Aorta (tissue), 5 donors: ENCODE results near the gene ATAD1. TPM values are rescaled to one million over a fixed set of nuclear protein-coding genes. Genes with fewer than 3 reads are reported as not detected.

Source experiments
- ATAC-seq: fragments of 200-7000 bp; cut with Tn5 transposase; one replicate; pipeline ENCODE4 v1.9.1; 2022; ENCODE audit warnings: moderate library complexity; ENCODE audit not compliant: low FRiP score
- DNase-seq, 2 donors: peaks; one replicate each; pipeline ENCODE4 v3.0.0-alpha.2; 2020
- H3K27ac ChIP-seq, 2 donors: one replicate each; pipeline ENCODE4 v1.5.1; 2013; ENCODE audit warnings: low read length in 2 of 2, mild to moderate bottlenecking in 2 of 2, moderate library complexity in 2 of 2, control low read depth in 1 of 2, inconsistent platforms in 1 of 2, low read depth in 1 of 2
- H3K27me3 ChIP-seq, 2 donors: one replicate each; pipeline ENCODE4 v1.6.1; 2013; ENCODE audit warnings: control low read depth in 1 of 2, low read length in 1 of 2, mild to moderate bottlenecking in 1 of 2, moderate library complexity in 1 of 2; ENCODE audit not compliant: insufficient read depth in 2 of 2, control insufficient read depth in 1 of 2
- H3K36me3 ChIP-seq, 2 donors: one replicate each; pipeline ENCODE4 v1.6.1; 2013; ENCODE audit warnings: control low read depth in 1 of 2, low read length in 1 of 2, mild to moderate bottlenecking in 1 of 2; ENCODE audit not compliant: insufficient read depth in 2 of 2, control insufficient read depth in 1 of 2
- H3K4me1 ChIP-seq, 2 donors: one replicate each; pipeline ENCODE4 v1.6.1; 2013; ENCODE audit warnings: low read length in 2 of 2, control low read depth in 1 of 2, mild to moderate bottlenecking in 1 of 2, moderate library complexity in 1 of 2; ENCODE audit not compliant: insufficient read depth in 2 of 2, control insufficient read depth in 1 of 2
- H3K4me3 ChIP-seq, 2 donors: one replicate each; pipeline ENCODE4 v1.5.1; 2013; ENCODE audit warnings: low read length in 2 of 2, control low read depth in 1 of 2, mild to moderate bottlenecking in 1 of 2
- H3K9me3 ChIP-seq: one replicate; pipeline ENCODE4 v1.6.1; 2013; ENCODE audit warnings: mild to moderate bottlenecking, low read length; ENCODE audit not compliant: control insufficient read depth
- WGBS, 2 donors: extraction: QIAGEN DNeasy Blood & Tissue Kit; methylation state at CpG; one replicate each; pipeline ENCODE4 v1.1.7; 2013; 5-methylcytosine and 5-hydroxymethylcytosine counted together
- intact Hi-C, 2 donors: fragments of 100-400 bp; cut with DNase I; formaldehyde crosslinking; loops; one replicate each; pipeline versions ENCODE4 v1.14.2 to v1.15.0; 2022
- polyA plus RNA-seq, 2 donors: library from polyadenylated mRNA; stranded (reverse); fragments of 200-250 nt; gene quantifications; one replicate each; pipeline ENCODE4 v1.2.3, GENCODE V29; 2013
- total RNA-seq, 2 donors: library from RNA; stranded (reverse); fragmentation: NEBNext Ultra II Directional; extraction: Animal tissue kit (Norgen Biotek cat#: 25700); gene quantifications; one replicate each; pipeline ENCODE4 v1.2.1, GENCODE V29; 2021
- donor health status: healthy with polysubstance abuse.
- donor health status: Bipolar disorder and iron deficiency.
- donor health status: DM: no; HTN: no; CAD: no.
- donor health status: DM: no; HTN: no; CAD: no.
- donor health status: DM: yes; HTN: yes; CAD: no.

ATAD1 gene
- total and polyA plus RNA-seq, 4 donors, result 18.8 to 43.4 (median 32.1) TPM

DNA sequence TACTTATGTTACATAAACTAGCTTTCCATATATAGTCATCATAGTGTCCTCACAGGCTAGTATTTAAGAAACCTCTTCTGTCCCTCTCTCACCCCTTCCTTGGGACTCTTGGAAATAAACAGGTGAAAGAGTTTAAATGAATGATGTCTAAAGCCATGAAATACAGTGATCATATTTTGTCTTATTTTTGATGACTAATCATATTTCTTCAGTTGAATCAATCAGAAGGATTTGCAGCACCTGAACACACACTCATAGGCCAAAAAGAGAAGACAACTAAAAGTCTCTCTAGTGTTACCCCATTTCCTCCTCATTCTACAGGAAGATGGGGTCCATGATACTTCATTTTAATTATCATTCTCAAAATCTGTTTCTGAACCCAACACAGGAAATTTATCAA lies 8.6 kb upstream of the ATAD1 start:
- Histone ChIP-seq H3K4me1 (no peaks in the 10 kb centered on the region), H3K27me3 (no peaks in the 10 kb centered on the region), H3K36me3 (no peaks in the 10 kb centered on the region), H3K9me3 (no peaks in the 10 kb centered on the region), H3K4me3 (no peak overlapping the region), H3K27ac (no peak overlapping the region)
- ATAC-seq, result no peak
- no peak for DNase-seq
- intact Hi-C loops, result no loop called here

DNA sequence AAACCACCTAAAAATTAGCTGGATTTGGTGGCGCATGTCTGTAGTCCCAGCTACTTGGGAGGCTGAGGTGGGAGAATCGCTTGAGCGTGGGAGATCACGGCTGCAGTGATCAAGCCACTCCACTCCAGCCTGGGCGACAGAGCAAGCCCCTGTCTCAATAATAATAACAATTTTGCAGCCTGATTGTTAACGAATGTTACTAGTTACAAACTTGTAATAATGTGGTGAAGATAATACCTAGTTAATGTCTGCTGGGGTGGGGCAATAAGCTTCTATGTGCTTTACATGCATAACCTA lies 1.2 kb upstream of the ATAD1 start:
- Histone ChIP-seq H3K9me3 (no peaks in the 10 kb centered on the region), H3K36me3 (no peaks in the 10 kb centered on the region), H3K27ac (no peak overlapping the region), H3K4me3 (no peak overlapping the region), H3K27me3 (no peaks in the 10 kb centered on the region), H3K4me1 (peaks cover 0 to 3% of the 10 kb centered on the region in 2 donors)
- ATAC-seq (no peak), DNase-seq (no peak)
- WGBS, 2 donors, result 84 to 91% methylated on average over 6 of the region's 6 CpGs
- intact Hi-C loops, result no loop called here

- peak in 1 of 2 donors; percentile 51 for DNase-seq
- peaks cover 0 to 3% of the 10 kb centered on the region in 2 donors for H3K4me1 ChIP-seq
- no peaks in the 10 kb centered on the region for H3K36me3 ChIP-seq
- H3K4me3 ChIP-seq, result peak overlapping the region; percentile 55 to 65
- 12 to 14% methylated on average over 29 of the region's 29 CpGs for WGBS, 2 donors
- H3K9me3 ChIP-seq, result no peaks in the 10 kb centered on the region
- no peaks in the 10 kb centered on the region for H3K27me3 ChIP-seq
- peak overlapping the region in 1 of 2 donors; percentile 14 for H3K27ac ChIP-seq
- intact Hi-C loops, result no loop called here
- ATAC-seq, result peak; percentile 66
Observed at GRCh38 chr10:87818505-87819288, 671 bp upstream of the ATAD1 start.

DNA sequence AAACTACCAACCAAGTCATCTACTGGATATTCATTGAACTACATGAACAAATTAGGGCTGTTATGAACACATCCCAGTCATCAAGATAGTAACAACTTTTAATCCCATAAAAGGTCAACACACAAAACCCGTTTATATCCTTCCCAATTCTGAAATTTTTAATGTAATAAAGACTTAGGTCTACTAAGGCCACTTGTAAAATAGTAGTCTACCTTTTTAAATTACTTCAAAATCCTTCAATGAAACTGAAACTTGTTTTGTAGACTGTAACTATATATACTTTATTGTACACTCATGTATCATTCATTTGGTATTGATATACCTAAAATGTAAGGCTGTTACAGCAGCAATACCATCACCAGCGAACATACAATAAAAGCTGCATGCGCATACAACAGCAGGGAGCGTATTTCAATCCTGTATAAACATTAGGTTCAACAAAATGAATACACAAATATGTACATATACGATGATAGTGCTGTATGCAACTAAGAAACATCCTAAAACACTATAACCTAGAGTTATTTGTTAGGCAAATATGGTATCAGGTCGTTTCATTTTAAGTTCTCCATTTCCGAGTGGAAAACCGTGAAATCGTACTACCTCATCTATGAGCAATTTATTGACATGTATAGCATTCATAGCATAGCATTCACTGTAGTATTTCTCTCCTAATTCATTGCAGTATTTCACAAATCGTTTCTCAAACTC lies 973 bp downstream of the ATAD1 start:
- DNase-seq (no peak), ATAC-seq (no peak)
- no peaks in the 10 kb centered on the region for H3K27me3 ChIP-seq
- H3K4me3 ChIP-seq, result peak overlapping the region; percentile 62 to 65
- intact Hi-C loops, result no loop called here
- H3K4me1 ChIP-seq, result peaks cover 0 to 3% of the 10 kb centered on the region in 2 donors
- H3K9me3 ChIP-seq, result no peaks in the 10 kb centered on the region
- H3K27ac ChIP-seq, result no peak overlapping the region
- WGBS, 2 donors, result 30 to 32% methylated on average over 10 of the region's 10 CpGs
- no peaks in the 10 kb centered on the region for H3K36me3 ChIP-seq

DNA sequence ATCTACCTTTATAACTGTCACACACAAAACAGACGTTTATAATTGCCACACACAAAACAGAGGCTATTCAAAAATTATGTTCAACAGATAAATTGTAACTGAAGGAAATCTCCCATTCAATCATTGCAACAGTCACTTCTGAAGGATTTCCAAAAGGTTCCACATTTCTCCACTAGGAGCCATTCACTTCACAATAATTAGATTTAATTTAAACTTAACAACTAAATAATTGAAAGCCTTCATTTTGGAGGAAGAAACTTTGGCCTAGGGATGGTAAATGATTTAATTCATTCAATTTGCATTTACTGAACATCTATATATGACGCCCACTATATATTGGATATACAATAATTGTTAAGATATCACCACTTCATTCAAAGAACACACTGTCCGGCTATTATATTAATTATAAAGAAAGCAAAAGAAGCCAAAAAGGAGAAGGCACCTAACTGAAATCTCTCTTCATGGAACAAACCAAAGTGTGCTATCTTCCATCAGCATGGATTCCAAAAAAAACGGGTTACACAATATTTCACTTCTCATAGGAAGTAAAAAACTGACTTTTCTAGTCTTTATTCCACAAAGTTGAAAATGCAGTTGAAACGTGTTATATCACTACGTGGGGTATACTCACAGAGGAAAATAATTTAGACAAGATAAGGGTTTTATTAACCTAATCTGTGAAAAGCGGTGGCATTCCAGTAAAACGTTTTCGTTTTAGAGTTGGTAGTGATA lies 1.7 kb downstream of the ATAD1 start:
- Histone ChIP-seq H3K36me3 (no peaks in the 10 kb centered on the region), H3K9me3 (no peaks in the 10 kb centered on the region), H3K27ac (no peak overlapping the region), H3K4me3 (no peak overlapping the region), H3K4me1 (peaks cover 0 to 3% of the 10 kb centered on the region in 2 donors), H3K27me3 (no peaks in the 10 kb centered on the region)
- WGBS, 2 donors, result 73 to 78% methylated on average over 9 of the region's 9 CpGs
- intact Hi-C loops, result no loop called here
- no peak for ATAC-seq
- DNase-seq, result no peak

- 88 to 91% methylated on average over 2 of the region's 2 CpGs for WGBS, 2 donors
- DNase-seq (no peak), ATAC-seq (no peak)
- Histone ChIP-seq H3K27ac (no peak overlapping the region), H3K4me1 (peaks cover 0 to 6% of the 10 kb centered on the region in 2 donors), H3K36me3 (peaks cover 0 to 2% of the 10 kb centered on the region in 2 donors), H3K9me3 (no peaks in the 10 kb centered on the region), H3K4me3 (no peak overlapping the region), H3K27me3 (no peaks in the 10 kb centered on the region)
- intact Hi-C loops, result no loop called here
Observed at GRCh38 chr10:87804939-87805569, 13.0 kb downstream of the ATAD1 start.

DNA sequence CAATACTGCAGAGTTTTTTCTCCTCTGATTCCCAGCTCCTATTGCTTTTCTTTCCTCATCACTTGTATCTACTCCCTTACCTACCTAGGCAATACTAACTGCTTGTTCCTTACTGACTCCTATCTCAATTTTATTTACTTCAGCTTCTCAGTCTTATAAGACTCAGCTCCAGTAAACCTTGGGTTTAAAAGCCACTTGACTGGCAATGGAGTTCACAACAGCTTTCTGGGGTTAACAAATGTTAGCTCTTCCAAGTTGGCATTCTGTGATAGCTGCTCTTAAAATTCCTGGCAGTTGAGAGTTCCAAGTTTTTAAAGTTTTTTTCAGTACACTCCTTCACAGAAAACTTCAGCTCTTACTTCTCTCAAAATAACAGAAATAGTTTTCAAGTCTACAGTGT lies 14.2 kb downstream of the ATAD1 start:
- Histone ChIP-seq H3K4me3 (no peak overlapping the region), H3K4me1 (peaks cover 0 to 6% of the 10 kb centered on the region in 2 donors), H3K9me3 (no peaks in the 10 kb centered on the region), H3K27ac (no peak overlapping the region), H3K27me3 (no peaks in the 10 kb centered on the region), H3K36me3 (no peaks in the 10 kb centered on the region)
- ATAC-seq (no peak), DNase-seq (no peak)
- intact Hi-C loops, result no loop called here

- Histone ChIP-seq H3K27me3 (no peaks in the 10 kb centered on the region), H3K9me3 (no peaks in the 10 kb centered on the region), H3K36me3 (no peaks in the 10 kb centered on the region), H3K4me1 (peaks cover 0 to 6% of the 10 kb centered on the region in 2 donors), H3K4me3 (no peak overlapping the region), H3K27ac (no peak overlapping the region)
- ATAC-seq, result no peak
- intact Hi-C loops, result no loop called here
- WGBS, 2 donors, result 89 to 90% methylated on average over 4 of the region's 4 CpGs
- DNase-seq, result no peak
Observed at GRCh38 chr10:87803328-87803727, 14.7 kb downstream of the ATAD1 start.
